Adrenal gland (tissue), 5 donors: Measurements from ENCODE around the gene PTPRF.

Source experiments
- CTCF ChIP-seq, 6 experiments: fragments of 450-650 bp in 4 of 6; fragments of 200-600 bp in 2 of 6; sonication (generic) in 1 of 6; IDR thresholded peaks; 1 replicate in 5 of 6; 2 replicates in 1 of 6; pipeline versions ENCODE4 v1.5.1 to v1.8.0; 2016 to 2021; ENCODE audit warnings: antibody characterized with exemption in 6 of 6, mild to moderate bottlenecking in 2 of 6, moderate library complexity in 1 of 6
- POLR2A ChIP-seq, 2 donors: fragments of 450-650 bp; IDR thresholded peaks; one replicate each; pipeline ENCODE4 v1.6.1; 2017; ENCODE audit warnings: antibody characterized with exemption in 2 of 2, mild to moderate bottlenecking in 2 of 2, moderate library complexity in 1 of 2
- donor health status: DM: no; HTN: no; CAD: no.

DNA sequence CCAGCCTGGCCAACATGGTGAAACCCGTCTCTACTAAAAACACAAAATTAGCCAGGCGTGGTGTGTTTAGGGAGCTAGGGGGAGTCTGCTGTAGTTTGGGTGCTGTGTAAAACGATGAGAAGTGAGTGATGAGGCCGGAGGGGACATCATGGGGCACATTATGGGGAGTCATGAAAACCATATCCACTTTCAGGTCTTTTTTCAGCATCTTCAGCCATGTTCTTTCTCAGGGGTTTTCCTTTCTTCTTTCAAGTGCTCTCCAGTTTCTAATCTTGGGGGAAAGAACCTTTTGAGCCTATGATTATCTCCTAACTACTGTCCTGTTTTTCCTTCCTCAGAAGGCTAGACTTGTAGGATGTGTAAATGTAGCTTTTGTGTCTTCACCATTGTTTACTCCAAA is 133.7 kb downstream of the PTPRF start:
- no peak for TF ChIP-seq CTCF (IDR thresholded peaks at IDR 0.05)
- no peak for TF ChIP-seq POLR2A (IDR thresholded peaks at IDR 0.05)
